Renal pelvis (tissue), 4 donors: ENCODE measurements around the gene LRG1. TPM values are rescaled to one million over a fixed set of nuclear protein-coding genes. Genes with fewer than 3 reads are reported as not detected.
"Not testable (repeated sequence)": the region's sequence is repeated elsewhere in the genome, so short reads cannot be mapped to it uniquely, and the experiment has no call there.

Experiments used
- DNase-seq: peaks from one replicate; pipeline ENCODE4 v3.0.0-alpha.2; 2013
- polyA plus RNA-seq, 3 donors: library from polyadenylated mRNA; unstranded; fragments of 120-200 nt; gene quantifications; one replicate each; pipeline ENCODE4 v1.2.1, GENCODE V29; 2013; ENCODE audit not compliant: insufficient read length in 3 of 3

The LRG1 gene
- polyA plus RNA-seq, 3 donors = 0.69 to 1.1 (median 0.83) TPM

DNA sequence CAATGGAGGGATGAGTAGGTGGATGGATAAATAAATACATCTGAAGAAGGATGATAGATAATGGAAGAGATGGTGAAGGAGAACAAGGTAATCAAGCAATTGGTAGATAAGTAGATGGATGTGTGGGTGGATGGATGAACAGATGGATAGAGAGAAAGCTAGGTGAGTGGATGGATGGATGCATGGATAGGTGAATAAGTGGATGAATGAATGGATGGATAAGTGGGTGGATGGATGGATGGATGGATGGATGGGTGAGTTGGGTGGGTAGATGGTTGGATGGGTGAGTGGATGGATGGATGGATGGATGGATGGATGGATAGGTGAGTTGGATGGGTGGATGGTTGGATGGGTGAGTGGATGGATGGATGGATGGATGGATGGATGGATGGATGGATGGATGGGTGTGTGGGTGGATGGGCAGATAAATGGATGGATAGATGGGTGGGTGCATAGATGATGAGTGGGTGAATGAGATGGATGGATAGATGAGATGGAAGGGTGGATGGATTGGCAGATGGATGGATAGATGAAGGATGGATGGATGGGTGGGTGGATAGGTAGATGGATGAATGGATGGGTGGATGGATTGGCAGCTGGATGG is 13.4 kb upstream of the LRG1 start:
- no peak for DNase-seq

DNA sequence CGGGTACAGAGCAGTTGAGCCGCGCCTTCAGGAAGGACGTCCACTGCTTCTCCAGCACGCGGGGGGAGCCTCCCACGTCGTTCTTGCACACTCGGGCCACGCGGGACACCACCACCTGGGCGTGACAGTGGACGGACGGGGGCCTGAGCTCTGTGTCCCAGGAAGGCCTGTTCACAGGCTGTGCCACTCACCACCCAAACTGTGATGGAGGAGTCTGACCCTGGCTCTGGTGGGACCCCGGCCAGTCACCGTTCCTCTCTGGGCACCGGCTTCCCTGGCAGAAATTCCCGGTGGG is 12.6 kb upstream of the LRG1 start:
- DNase-seq = no peak

DNA sequence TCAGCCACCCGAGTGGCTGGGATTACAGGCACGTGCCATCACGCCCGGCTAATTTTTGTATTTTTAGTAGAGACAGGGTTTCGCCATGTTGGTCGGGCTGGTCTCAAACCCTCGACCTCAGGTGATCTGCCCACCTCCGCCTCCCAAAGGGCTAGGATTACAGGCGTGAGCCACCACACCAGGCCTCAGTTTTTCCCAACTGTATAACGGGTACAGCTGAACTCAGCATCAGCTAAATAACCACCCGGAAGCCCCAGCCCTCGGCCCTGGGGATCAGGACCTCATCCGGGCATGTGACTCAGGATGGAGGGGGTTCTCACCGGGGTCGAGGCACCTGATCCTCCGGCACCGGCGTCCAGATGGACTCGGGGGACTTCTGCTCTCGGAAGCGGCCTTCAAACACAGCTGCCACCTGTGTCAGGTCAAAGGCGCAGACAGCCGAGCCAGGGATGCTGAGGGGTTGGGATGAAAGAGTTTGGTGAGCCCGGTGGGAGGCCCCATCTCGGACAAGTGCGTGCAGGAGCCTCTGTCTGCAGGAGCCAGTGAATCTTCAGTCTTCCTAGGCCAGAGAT is 10.7 kb upstream of the LRG1 start:
- DNase-seq = no peak

DNA sequence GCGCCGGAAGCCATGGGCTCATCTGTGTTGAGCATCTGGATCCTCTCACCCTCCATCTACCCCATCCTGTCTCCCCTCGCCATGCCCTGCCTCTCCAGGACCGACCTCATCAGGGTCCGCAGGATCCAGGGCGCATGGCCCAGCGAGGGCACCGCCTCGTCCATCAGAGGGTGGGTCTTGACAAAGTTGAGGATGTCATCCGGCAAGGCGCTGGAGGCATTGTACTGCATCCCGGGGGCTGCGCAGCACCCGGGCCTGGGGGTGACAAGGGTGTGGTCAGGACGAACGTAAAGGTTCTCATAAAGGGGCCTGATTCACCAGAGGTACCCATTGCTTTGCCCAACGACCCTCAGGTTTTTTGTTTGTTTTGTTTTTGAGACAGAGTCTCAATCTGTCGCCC is 10.2 kb upstream of the LRG1 start:
- no peak for DNase-seq

DNA sequence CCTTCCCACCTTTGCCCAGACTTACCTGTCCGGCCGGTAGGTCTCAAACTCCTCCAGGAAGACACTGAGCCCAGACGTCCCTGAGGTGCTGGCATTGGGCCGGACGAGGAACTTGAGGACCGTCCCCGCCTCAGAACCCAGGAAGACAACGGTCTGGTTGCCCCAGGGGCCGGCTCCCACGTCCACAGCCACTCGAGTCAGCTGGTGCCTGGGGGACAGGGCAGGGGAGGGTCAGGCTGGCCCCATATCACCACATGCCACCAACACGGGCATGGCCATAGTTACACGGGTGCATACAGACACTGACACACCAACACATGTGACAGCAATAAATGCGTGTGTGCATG is 8.4 kb upstream of the LRG1 start:
- DNase-seq = no peak

DNA sequence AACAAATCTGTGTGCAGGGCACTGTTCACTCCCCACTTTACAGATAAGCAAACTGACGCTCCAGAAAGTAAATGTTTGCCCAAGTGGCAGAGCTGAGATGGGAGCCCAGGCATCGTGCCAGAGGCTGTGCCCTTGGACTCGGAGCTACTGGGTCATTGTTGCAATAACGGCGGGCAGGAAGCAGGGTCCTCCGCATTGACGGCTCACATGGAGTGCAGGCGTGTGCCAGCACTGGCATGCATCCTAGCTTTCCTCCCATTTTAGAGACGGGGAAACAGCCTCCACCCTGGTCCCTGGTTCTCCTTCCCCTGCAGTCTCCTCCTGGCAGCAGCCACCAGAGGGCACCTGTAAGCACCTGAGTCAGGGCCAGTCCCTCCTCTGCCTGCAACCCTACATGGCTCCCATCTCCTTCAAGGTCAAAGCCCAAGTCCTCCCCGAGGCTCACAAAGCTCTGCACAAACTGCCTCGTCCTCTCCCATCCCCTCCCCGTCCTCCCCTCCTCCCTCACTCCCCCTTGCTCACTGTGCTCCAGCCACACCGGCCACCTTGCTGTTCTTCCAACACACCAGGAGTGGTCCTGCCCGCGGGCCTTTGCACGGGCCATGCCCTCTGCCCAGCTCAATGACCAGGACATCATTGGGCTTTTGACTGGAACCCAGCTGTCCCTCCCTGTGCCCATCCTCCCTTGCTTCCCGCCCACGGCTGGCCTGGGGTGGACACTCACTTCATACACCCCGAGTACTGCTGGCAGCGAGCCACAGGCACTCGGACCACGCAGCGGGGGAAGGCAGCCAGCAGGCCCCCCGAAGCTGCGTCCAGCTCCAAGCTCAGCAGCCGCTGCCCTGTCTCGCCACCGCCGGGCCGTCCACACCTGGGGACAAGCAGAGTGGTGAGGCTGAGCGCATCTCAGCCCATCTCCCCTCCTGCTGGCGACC is 7.7 kb upstream of the LRG1 start:
- no peak for DNase-seq

DNA sequence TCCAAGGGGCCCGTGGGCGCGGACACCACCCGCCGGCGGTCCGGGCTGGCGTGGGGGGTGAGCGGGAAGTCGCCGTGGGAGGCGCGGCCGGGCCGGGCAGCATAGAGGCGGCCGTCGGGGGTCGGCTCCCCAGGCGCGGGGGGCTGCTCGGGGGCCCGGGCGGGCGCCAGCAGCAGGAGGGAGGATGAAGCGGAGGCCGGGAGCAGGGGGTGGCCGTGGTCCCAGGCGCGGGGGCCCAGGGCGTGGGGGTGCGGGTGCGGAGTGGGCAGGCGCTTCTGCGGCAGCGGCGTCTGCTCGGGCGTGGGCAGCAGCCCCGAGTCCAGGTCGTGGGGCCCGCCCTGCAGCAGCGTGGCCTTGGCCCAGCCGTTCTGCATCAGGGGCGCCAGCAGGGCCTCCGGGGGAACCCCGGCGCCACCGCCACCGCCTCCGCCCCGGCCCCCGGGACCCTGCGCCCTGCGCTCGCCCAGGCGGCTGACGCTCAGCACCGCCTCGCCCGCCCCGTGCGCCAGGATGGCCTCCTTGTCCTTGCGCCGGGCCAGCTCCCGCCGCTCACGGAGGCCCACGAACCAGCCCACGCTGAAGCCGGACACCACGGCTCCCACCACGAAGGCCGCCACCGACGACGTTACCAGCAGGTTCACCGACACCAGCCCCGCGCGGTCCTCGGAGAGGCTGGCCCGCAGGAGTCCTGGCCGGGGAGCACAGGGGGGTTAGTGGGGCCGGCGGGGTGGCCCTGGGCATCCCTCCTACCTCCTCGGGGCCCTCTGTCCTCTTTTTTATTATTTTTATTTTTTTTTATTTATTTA is 4.2 kb upstream of the LRG1 start:
- no peak for DNase-seq

DNA sequence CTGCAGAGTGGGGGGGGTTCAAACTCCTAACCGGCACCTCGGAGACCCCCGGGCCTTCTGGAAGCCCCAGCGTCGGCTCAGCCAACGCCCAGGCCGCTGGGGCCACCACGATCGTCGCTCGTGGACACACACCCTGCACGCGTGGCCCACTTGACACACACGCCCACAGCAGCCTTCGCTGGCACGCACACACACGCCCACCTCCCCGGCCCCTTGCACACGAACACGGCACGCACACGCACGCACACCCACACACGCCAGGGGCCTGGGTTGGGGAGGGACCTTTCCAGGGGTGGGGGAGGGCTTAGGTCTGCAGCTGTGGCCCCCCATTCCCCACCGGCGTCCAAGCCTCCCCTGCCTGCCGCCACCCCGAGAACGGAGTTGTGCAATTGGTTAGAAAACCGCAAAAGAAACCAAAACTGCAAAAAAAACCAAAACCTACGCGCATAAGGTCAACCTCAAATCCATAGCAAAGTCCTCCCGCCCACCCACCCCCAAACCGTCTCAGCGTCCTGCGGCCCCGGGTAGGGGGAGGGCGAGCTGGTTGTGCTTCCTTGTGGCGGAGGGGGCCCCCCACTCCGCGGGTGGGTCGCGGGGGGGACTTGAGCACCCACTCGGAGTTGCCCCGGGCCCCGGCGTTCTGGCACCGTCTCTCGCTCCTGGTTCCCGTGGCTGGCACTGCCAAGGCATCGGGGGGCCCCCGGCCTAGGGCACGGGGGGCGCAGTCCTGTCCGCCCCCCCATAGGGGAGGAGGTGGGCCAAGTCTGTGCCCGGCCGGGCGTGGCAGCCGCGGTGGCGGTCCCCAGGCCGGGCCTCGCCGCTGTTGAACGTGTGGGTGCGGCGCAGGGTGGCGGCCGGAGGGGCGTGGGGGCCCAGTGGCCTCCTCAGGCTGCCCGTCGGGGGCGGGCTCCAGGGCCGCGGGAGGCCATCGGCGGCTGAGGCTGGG is 3.3 kb upstream of the LRG1 start:
- no peak for DNase-seq

DNA sequence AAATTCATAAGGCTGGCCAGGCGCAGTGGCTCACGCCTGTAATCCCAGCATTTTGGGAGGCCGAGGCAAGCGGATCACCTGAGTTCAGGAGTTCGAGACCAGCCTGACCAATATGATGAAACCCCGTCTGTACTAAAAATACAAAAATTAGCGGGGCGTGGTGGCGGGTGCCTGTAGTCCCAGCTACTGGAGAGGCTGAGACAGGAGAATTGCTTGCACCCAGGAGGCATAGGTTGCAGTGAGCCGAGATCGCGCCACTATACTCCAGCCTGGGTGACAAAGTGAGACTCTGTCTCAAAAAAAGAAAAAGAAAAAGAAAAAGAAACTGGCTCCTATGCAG is 1.9 kb upstream of the LRG1 start:
- DNase-seq = not testable (repeated sequence)

DNA sequence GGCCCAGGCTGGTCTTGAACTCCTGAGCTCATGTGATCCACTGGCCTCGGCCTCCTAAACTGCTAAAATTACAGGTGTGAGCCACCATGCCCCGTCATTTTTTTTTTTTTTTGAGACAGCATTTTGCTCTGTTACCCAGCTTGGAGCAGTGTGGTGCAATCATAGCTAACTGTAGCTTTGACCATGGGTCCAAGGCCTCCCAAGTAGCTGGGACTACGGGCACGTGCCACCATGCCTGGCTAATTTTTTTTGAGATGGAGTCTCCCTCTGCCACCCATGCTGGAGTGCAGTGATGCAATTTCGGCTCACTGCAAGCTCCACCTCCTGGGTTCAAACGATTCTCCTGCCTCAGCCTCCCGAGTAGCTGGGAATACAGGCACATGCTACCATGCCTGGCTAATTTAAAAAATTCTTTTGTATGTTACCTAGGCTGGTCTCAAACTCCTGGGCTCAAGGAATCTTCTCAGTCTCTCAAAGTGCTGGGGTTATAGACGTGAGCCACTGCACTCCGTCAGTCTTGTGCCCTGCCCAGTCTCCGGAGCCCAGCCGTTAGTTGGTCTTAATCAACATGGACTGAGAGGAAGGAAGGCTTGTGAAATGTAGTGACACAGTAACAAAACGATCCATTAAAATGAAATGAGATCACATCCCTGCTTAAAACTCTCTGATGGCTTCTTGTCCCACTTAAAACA is 1.4 kb upstream of the LRG1 start:
- DNase-seq = no peak

DNA sequence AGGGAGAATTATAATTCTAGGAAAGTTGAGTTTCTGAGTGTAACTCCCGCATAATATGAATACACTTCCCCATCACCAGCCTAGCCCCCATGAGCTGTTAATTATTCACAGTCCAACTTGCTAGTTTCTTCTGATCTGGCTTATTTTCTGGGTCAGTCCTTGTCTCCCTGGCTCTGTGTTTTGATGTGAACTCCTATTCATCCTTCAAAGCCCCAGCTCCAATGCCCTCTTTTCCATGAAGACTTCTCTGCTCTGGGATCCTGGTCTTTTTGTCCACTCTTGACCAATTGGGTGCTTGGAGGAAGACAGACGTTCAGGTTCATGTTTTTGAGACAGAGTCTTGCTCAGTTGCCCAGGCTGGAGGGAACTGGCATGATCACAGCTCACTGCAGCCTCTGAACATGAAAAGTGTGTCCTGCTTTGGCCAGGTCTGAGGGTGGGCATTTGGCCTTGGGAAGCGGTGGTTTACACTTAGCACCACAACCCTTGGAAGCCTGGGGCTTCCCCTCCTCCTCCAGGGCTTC is 605 bp downstream of the LRG1 start:
- no peak for DNase-seq

DNA sequence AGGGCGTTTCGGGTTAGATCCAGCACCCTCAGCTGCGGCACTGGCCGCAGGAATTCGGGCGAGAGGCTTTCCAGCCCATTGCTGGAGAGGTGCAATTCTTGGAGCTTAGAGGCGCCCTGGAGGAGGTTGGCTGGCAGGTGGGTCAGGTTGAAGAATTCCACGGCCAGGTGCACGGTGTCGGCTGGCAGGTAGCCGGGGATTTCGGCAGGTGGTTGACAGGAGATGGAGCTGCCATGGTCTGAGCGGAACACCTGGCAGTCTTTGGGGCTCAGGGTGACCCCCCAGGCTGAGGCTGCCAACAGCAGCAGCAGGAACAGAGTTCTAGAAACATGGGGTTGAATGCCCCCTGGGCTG is 1.3 kb downstream of the LRG1 start:
- no peak for DNase-seq

DNA sequence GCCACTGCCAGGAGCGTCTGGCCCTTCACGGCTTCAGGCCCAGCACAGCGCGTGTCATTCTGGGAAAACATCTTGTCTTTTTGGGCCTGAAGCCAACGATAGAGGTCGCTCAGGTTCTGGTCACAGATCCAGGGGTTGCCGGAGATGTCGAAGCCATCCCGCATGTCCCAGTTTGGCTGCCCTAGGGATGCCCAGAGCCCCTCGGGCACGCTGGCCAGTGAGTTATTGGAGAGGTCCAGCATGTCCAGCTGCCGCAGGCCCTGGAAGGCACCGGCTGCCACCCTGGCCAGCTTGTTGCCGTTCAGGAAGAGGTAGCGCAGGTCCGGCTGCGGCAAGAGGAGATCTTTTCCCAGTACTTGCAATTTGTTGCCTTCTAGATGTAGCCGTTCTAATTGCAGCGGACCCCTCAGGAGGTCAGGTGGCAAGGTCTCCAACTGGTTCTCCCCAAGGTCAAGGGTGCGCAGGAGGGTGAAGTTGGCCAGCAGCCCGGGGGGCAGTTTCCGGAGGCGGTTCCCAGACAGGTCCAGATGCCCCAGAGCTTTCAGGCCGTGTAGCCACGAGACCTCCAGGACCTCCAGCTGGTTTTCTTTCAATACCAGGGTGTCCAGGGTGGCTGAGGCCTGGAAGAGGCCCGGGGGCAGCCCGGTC is 1.8 kb downstream of the LRG1 start:
- DNase-seq = no peak

DNA sequence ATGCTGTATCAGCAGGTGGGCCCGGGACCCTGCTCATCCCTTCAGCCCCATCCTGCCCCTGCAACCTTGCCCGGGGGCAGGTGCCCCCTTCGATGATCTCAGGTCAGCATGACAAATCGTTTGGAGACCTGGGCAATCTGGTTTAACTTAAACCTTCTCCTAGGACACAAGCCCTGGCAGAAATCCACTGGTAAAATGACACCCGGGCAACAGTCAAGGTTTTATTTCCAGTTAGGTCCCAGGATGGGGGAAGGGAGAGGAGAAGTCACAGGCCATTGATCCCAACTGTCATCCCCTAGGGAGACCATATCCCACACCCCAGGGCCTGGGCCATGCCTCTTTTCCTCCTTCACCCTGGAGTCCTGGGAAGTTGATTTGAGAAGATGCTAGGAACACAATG is 3.0 kb downstream of the LRG1 start:
- peak; percentile 40 for DNase-seq

DNA sequence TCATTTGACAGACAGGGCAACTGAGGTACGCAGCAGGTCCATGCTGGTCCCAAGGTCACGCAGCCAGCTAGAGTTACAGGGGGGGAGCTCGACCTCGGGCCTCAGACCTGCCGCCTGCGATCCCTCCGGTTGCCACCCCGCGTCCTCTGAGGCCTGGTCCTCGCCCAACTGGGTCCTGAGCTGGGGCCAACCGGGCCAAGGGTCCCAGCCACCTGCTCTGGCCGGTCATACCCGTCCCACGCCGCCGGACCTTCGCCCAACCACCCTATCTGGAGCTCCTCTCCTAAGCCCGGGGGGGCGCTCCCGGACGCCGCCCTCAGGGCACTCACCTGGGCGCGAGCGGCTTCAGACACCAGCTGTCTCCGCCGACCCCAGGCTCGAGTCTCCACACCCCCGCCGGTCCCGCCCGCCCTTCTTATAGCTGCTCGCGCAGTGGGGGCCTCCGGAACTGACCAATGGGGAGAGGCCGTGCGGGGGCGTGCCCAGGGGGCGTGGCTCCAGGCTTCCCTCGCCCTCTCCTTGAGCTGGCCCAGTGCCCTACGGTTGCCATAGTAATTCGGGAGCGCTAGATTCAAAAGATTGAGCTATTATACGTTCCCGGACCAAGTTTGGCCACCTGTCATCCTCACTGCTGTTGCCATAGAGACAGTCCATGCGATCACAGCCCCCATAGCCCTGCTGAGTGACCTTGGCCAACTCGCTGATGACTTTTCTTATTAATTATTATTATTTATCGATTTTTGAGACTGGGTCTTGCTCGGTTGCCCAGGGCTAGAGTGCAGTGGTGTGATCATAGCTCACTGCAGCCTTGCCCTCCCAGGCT is 4.8 kb downstream of the LRG1 start, which contains the start of gene PLIN5:
Gene PLIN5 (minus strand): TSS at position 389 of the 823 bp plus-strand sequence. CDS start 1,150 bp downstream, outside the sequence.
- DNase-seq = peak; percentile 82

DNA sequence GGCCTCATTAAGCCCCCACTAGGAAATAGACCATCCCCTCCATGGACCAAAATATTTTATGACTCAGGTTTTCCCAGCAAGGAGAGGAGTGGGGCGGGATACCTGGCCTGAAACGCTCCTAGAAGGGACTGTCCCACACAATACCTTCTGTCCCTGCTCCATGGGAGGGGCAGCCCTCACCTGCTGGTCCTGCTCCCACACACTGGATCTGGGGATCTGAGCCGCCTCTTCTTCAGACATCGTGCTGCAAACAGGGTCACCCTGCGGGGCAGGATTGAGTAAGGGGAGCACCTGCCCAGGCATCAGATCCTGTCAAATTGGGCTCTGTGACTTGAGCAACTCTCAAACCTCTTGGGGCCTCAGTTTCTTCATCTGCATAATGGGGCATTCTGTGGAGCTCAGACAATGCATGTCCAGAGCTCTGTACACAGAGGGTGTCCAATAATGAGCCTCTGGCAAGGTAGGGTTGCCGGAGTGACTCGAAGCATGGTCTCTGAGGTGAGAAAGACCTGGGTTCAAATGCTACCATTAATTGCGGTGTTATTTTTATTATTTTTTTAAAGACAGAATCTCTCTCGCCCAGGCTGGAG is 5.9 kb downstream of the LRG1 start:
- no peak for DNase-seq

DNA sequence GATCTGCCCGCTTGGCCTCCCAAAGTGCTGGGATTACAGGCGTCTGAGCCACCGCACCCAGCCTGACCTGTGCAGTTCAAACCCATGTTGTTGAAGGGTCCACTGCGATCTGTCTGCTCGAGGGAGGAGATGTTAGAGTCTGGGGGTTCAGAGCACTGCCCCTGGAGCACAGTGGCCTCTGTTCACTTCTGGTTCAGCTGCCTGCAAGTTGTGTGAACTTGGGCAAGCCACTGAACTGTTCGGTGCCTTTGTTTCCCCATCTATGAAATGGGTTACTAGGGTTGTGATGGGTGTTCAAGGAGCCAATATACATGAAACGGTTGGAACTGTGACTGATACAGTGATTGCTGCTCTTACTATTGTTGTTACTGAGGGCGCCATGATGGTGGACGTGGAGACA is 6.5 kb downstream of the LRG1 start:
- no peak for DNase-seq

DNA sequence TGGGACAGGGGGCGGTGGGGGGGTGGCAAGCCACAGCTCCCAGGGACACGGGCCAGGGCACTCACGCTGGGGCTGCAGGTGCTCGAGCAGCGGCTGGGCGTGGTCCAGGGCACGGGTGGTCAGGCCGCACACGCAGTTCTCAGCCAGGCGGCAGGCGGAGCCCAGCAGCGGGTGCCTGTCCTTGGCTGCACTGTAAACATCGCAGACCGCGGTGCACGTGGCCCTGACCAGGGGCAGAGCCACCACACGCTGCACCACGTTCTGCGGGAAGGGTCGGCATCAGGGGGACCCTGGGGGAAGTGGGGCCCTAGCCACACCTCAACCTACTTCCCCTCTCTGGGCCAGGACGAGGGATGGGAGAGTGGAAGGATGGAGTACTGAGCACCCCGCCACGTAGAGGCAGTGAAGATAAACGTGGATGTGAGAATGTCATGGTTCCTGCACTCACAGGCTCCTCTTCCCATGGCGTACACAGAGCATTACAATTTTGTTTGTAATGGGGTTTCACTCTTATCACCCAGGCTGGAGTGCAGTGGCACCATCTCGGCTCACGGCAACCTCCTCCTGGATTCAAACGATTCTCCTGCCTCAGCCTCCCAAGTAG is 8.2 kb downstream of the LRG1 start:
- DNase-seq = no peak
